HCT116 (cell line): Measurements from ENCODE around the gene THSD8. TPM values are rescaled to one million over a fixed set of nuclear protein-coding genes. Genes with fewer than 3 reads are reported as not detected.

ENCODE experiments used
- ATAC-seq: fragments of 200-7000 bp; cut with Tn5 transposase; 2 replicates; pipeline ENCODE4 v1.9.1; 2020; ENCODE audit warnings: mild to moderate bottlenecking, moderate library complexity
- BruUV-seq: library from RNA; stranded (reverse); fragments of 400-500 nt; replicated peaks from 2 replicates; lab custom pipeline; 2021; lab: Mats Ljungman, UMichigan
- CTCF ChIA-PET: fragments of 300-600 bp; sonication (Branson Sonifier 250); formaldehyde crosslinking; loops from one replicate; lab custom pipeline; 2021; ENCODE audit warnings: antibody characterized with exemption; lab: Charles Lee
- POLR2A ChIA-PET: fragments of 300-600, 350-600 bp; sonication (Branson Sonifier 250); formaldehyde crosslinking; loops from one replicate; lab custom pipeline; 2021; ENCODE audit warnings: antibody characterized with exemption; lab: Charles Lee
- RAD21 ChIA-PET, 2 experiments: fragments of 300-600 bp; sonication (Branson Sonifier 250); formaldehyde crosslinking; loops; one replicate each; lab custom pipeline; 2023; ENCODE audit warnings: low total read pairs in 2 of 2; ENCODE audit not compliant: uncharacterized antibody in 2 of 2, unreplicated experiment in 2 of 2, low non-redundant PET in 1 of 2; lab: Charles Lee
- DNase-seq: peaks from one replicate; pipeline ENCODE4 v3.0.0-alpha.2; 2010; ENCODE audit warnings: low read depth, low spot score
- H2AFZ ChIP-seq: fragments of 200-600 bp; shearing (Covaris generic), sonication (generic); 2 replicates; pipeline ENCODE4 v1.6.1; 2017; ENCODE audit warnings: low read depth, mixed run types, mixed read lengths, antibody characterized with exemption, low read length; ENCODE audit not compliant: poor library complexity, severe bottlenecking
- H3K27ac ChIP-seq: 2 replicates; pipeline ENCODE4 v1.5.1; 2012; ENCODE audit warnings: low read depth, low read length
- H3K27me3 ChIP-seq: fragments of 200-600 bp; sonication (generic); 2 replicates; pipeline ENCODE4 v1.6.1; 2016; ENCODE audit warnings: mixed run types, low read length, mixed read lengths; ENCODE audit not compliant: insufficient read depth
- H3K36me3 ChIP-seq, 2 experiments: fragments of 200-500 bp in 1 of 2; fragments of 200-600 bp in 1 of 2; sonication (Bioruptor generic) in 1 of 2; sonication (generic) in 1 of 2; 2 replicates each; pipeline versions ENCODE4 v1.5.1 to v1.6.1; 2014 to 2016; ENCODE audit warnings: low read length in 2 of 2, inconsistent platforms in 1 of 2, mixed read lengths in 1 of 2, mixed run types in 1 of 2; ENCODE audit not compliant: insufficient read depth in 2 of 2, control insufficient read depth in 1 of 2
- H3K4me1 ChIP-seq, 2 experiments: fragments of 200-600 bp in 1 of 2; sonication (generic) in 1 of 2; 2 replicates each; pipeline versions ENCODE4 v1.5.1 to v1.6.1; 2012 to 2017; ENCODE audit warnings: low read length in 2 of 2, inconsistent platforms in 1 of 2, mild to moderate bottlenecking in 1 of 2, mixed read lengths in 1 of 2, mixed run types in 1 of 2, moderate library complexity in 1 of 2; ENCODE audit not compliant: insufficient read depth in 2 of 2, control insufficient read depth in 1 of 2
- H3K4me2 ChIP-seq: fragments of 200-600 bp; sonication (generic); 2 replicates; pipeline ENCODE4 v1.6.1; 2017; ENCODE audit warnings: mixed run types, low read length, mixed read lengths
- H3K4me3 ChIP-seq, 2 experiments: fragments of 200-600 bp in 1 of 2; sonication (generic) in 1 of 2; replicated peaks in 1 of 2; 2 replicates each; pipeline ENCODE4 v1.5.1; 2011 to 2016; ENCODE audit warnings: low read length in 2 of 2, control low read depth in 1 of 2, low read depth in 1 of 2, mild to moderate bottlenecking in 1 of 2, mixed read lengths in 1 of 2, mixed run types in 1 of 2
- H3K79me2 ChIP-seq: fragments of 200-600 bp; sonication (generic); 2 replicates; pipeline ENCODE4 v1.6.1; 2017; ENCODE audit warnings: mild to moderate bottlenecking, mixed run types, low read length, moderate library complexity, mixed read lengths; ENCODE audit not compliant: insufficient read depth
- H3K9ac ChIP-seq: fragments of 200-600 bp; sonication (generic); 2 replicates; pipeline ENCODE4 v1.6.1; 2016; ENCODE audit warnings: low read length, mixed read lengths
- H3K9me2 ChIP-seq: fragments of 200-600 bp; sonication (generic), shearing (Covaris generic); 2 replicates; pipeline ENCODE4 v1.6.1; 2017; ENCODE audit warnings: mixed run types, mild to moderate bottlenecking, moderate library complexity; ENCODE audit not compliant: insufficient read depth
- H3K9me3 ChIP-seq, 2 experiments: fragments of 200-500 bp in 1 of 2; fragments of 200-600 bp in 1 of 2; sonication (Bioruptor generic) in 1 of 2; sonication (generic) in 1 of 2; 2 replicates each; pipeline ENCODE4 v1.6.1; 2014 to 2017; ENCODE audit warnings: low read length in 2 of 2, mixed read lengths in 2 of 2, inconsistent platforms in 1 of 2, low read depth in 1 of 2, mild to moderate bottlenecking in 1 of 2, mixed run types in 1 of 2, moderate library complexity in 1 of 2; ENCODE audit not compliant: control insufficient read depth in 1 of 2, insufficient read depth in 1 of 2
- H4K20me1 ChIP-seq: fragments of 200-600 bp; sonication (generic), shearing (Covaris generic); 2 replicates; pipeline ENCODE4 v1.6.1; 2017; ENCODE audit warnings: mixed run types, mild to moderate bottlenecking, moderate library complexity; ENCODE audit not compliant: insufficient read depth
- EGR1 ChIP-seq: IDR thresholded peaks from 2 replicates; pipeline ENCODE4 v1.6.1; 2012; ENCODE audit warnings: low read depth
- EZH2 ChIP-seq: fragments of 200-600 bp; sonication (generic); IDR thresholded peaks from 2 replicates; pipeline ENCODE4 v1.6.1; 2017; ENCODE audit warnings: antibody characterized with exemption, mixed run types
- FOSL1 ChIP-seq: IDR thresholded peaks from 2 replicates; pipeline ENCODE4 v1.6.1; 2012; ENCODE audit warnings: low read depth
- POLR2AphosphoS5 ChIP-seq: IDR thresholded peaks from 2 replicates; pipeline ENCODE4 v1.6.1; 2011; ENCODE audit warnings: mild to moderate bottlenecking, low read depth, low read length, moderate library complexity
- SRF ChIP-seq: IDR thresholded peaks from 2 replicates; pipeline ENCODE4 v1.6.1; 2012; ENCODE audit warnings: low read depth
- TCF7L2 ChIP-seq: IDR thresholded peaks from 2 replicates; pipeline ENCODE4 v1.7.0; 2011; ENCODE audit warnings: borderline replicate concordance, inconsistent platforms; ENCODE audit not compliant: insufficient read depth, insufficient read length; ENCODE audit errors: extremely low read depth
- intact Hi-C: fragments of 100-400 bp; cut with micrococcal nuclease; formaldehyde crosslinking; loops from 2 replicates; pipeline ENCODE4 v1.10.0; 2022
- total RNA-seq: library from RNA; stranded (reverse); gene quantifications from one replicate; pipeline ENCODE4 v1.2.1, GENCODE V29; 2021; ENCODE audit not compliant: unreplicated experiment

THSD8 gene
- total RNA-seq, 1 experiment from 2014 or later = 33.3 TPM

DNA sequence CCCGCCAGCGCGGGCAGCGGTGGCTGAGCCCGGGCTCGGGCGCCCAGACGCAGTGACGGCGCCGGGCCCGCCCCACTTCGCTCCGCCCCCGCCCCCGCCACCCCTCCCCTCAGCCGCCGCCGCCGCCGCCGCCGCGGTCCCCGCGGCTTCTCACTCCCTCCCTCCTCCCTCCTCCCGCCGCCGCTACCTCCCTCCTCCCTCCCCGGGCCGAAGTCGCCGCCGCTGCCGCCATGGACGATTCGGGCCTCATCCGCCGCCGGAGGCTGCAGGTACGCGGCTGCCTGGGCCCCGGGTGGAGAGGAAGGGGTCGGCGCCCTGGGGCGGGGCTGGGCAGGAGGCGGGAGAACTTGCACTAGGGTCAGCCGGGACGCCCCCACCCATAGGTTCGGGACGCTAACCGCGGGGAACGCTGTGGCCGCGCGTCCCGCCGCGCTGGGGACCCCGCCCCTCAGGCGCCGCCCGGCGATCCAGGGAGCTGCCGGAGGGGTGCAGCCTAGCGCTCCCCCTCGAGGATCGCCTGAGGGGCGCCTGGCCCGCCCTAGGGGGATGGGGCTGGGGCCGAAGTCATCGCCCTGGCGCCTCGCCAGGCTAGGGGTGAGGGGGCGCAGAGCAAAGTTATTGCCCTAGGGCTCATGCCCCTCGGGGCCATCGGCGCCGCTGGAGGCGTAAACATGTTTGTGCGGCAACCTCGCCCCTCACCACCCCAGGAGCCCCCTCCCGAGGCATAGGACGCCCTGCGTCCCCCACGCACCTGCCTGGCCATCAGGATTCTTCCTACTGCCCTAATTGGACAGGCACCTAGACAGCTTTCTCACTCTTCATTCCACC is 32.1 kb downstream of the THSD8 start:
- ChIA-PET POLR2A (interaction anchor here (0.6 to 3.0 kb wide), 7 partner anchors 8 to 48 kb away, joined by 3 to 14 read pairs (median 3); partner anchors contain the start of genes JUNB, RNASEH2A and THSD8), CTCF (interaction anchor here (0.7 to 2.6 kb wide), 9 partner anchors 8 to 131 kb away, joined by 3 to 12 read pairs (median 4); no protein-coding TSS in a partner anchor), RAD21 (no interaction called here)
- Histone ChIP-seq H3K4me2 (peak overlapping the region; percentile 93), H3K27me3 (no peaks in the 10 kb centered on the region), H3K9me3 (no peaks in the 10 kb centered on the region), H3K9me2 (no peaks in the 10 kb centered on the region), H3K36me3 (no peaks in the 10 kb centered on the region), H2AFZ (no peak overlapping the region), H3K9ac (peak overlapping the region; percentile 73), H4K20me1 (no peaks in the 10 kb centered on the region), H3K79me2 (peaks cover 3% of the 10 kb centered on the region; the same call in 1 of the 2 replicates), H3K27ac (peak overlapping the region; percentile 89), H3K4me3 (peak overlapping the region; percentile 65 to 69), H3K4me1 (peaks cover 36 to 58% of the 10 kb centered on the region in 2 experiments)
- intact Hi-C loops = no loop called here
- no TSS peak for BruUV-seq
- TF ChIP-seq POLR2AphosphoS5 = 0 out of 2 replicates have a peak, but pooled peaks have one; percentile 29
- no peak for TF ChIP-seq TCF7L2
- DNase-seq (no peak), ATAC-seq (peak; percentile 28)

DNA sequence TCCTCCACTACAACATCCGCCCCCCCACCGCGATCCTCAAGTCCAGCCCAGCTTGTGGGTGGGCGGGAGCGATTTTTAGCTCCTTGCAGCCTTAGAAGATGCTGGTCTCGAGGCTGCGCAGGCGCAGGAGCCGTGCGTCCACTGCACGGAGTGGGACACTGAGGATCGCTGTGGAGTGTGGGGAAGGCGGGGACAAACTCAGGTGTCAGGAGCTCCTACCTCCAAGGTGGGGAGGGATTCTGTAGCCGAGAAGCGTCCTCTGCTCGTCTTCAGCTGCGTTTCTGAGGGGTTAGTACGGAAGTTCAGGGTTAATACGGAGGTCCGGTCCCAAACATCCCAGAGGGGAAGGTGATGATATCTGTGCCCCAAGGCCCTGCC is 32.7 kb downstream of the THSD8 start, which contains the start of gene RTBDN:
TSS of gene RTBDN (minus strand) at position 14 of the 378 bp plus-strand sequence. CDS start 4,600 bp downstream, outside the sequence.
- peaks cover 9% of the 10 kb centered on the region; the same call in 1 of the 2 replicates for H3K79me2 ChIP-seq
- intact Hi-C loops = no loop called here
- H3K36me3 ChIP-seq = no peaks in the 10 kb centered on the region
- H3K9me3 ChIP-seq = no peaks in the 10 kb centered on the region
- RAD21 ChIA-PET = no interaction called here
- H3K9me2 ChIP-seq = no peaks in the 10 kb centered on the region
- ATAC-seq (peak; percentile 13), DNase-seq (no peak)
- H3K27ac ChIP-seq = peak within 1 kb of the TSS; percentile 89
- H3K9ac ChIP-seq = peak within 1 kb of the TSS; percentile 73
- POLR2A ChIA-PET = interaction anchor here (0.6 to 3.0 kb wide), 8 partner anchors 9 to 60 kb away, joined by 3 to 14 read pairs (median 3); partner anchors contain the start of genes JUNB, RNASEH2A and THSD8
- CTCF ChIA-PET = interaction anchor here (0.7 to 2.6 kb wide), 9 partner anchors 9 to 131 kb away, joined by 3 to 12 read pairs (median 4); no protein-coding TSS in a partner anchor
- H3K27me3 ChIP-seq = no peaks in the 10 kb centered on the region
- H3K4me3 ChIP-seq = peak within 1 kb of the TSS; percentile 65 to 69
- H3K4me1 ChIP-seq = peaks cover 41 to 64% of the 10 kb centered on the region in 2 experiments
- peak within 1 kb of the TSS; percentile 93 for H3K4me2 ChIP-seq
- TF ChIP-seq SRF = no peak
- no peak for TF ChIP-seq EZH2
- TF ChIP-seq EGR1 = peak; percentile 57; the same call in 1 of the 2 replicates
- TF ChIP-seq FOSL1 = no peak
- no peaks in the 10 kb centered on the region for H4K20me1 ChIP-seq
- no peak within 1 kb of the TSS for H2AFZ ChIP-seq
- no TSS peak for BruUV-seq
